ENCODE measurements around the gene PLCB1.
"Not testable (repeated sequence)": the region's sequence is repeated elsewhere in the genome, so short reads cannot be mapped to it uniquely, and the experiment has no call there.

Gene PLCB1

DNA sequence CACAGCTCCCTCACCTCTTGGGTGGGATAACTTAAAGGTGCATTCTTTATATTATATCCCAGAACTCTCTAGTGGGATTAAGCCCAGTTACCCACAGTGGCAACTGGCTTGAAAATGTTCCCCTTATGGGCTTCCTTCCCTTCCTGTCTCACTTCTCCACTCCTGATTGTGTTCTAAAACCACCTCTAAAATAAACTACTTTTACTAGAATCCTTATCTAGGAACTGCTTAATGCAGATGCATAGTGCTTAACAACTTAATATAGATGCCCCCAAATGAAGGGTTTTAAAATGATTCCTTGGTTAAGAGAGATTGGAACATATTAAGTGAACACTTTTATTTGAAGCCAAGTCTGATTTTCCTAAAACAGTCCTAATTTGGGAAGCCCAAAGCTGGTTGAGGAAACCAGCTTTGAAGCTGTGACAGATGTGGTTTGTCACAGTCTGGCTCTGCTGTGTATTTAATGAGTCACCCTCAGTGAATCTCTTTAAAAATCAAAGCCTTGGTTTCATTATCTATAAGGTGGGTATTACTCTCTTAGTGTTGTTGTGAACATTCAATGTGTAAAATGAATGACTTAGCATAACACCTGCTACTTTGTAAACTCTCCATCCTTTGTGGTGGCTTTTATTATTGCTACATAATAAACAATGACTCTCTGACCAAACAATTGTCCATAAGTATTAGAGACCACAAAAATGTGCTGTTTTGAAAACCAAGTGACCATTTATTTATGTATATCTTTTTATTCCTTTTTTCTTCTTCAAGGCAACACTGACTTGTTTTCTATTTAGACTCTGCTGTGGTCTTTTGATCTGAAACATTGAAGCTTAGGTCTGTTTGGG, 24.4 kb downstream of the PLCB1 start:
- no peak for DNase-seq

DNA sequence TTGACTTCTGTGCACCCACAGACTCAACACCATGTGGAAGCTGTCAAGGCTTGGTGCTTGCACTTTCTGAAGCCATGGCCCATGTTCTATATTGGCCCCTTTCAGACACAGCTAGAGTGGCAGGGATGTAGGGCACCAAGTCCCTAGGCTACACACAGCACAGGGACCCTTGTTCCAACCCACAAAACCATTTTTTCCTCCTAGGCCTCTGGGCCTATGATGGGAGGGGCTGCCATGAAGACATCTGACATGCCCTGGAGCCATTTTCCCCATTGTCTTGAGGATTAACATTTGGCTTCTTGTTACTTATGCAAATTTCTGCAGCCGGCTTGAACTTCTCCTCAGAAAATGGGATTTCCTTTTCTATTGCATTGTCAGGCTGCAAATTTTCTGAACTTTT, 27.2 kb downstream of the PLCB1 start:
- not testable (repeated sequence) for DNase-seq

DNA sequence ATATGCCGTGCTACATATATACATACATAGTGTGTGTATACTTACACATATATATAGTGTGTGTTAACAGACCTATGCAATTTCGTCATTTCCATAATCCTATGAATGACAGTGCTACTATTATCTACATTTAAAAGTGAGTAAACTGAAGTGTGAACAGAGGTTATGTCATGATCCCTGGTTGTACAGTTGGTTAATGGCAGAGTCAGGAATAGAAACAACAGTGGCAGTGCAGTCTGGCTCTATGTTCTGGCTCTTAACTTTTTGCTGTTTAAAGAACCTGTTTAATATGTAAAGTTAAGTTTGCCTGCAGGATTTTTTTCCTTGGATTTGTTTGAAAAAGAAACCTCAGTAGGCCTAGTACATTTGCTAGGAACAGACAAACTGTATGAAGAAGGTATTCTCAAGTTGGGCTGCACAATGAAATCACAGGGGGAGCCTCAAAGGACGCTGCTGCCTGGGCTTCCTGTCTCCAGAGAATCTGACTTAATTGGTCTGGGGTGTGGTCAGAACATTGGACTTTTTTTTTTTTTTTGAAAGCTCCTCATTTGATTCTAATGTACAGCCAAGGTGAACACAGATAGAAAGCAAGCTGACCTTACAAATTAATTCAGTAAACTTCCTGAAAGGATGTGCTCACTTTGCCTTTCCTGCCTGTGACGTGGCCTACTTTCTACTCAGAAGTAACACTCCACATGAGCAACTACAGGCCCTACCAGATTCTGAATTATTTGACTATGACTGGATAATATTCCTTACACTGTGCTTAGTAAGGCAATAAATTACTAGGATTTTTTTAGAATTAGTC, 29.4 kb downstream of the PLCB1 start:
- DNase-seq: no peak

DNA sequence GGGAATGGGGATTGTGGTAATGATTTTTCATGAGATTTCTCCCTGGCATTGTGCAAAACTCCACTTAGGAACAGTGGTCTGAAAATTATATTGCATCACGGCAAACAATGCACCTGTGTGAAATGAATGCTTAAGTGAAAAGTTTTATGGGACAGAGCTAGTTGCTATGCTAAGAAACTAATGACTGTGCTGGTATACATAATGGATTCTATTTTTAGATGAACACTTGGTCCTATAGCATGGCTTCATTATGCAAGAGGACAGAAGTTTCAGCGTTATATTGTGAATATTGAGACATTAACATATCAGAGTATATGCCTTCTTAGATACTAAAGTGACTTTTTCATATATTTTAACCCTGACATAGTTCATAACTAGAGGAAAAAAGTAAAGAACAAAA, 30.5 kb downstream of the PLCB1 start:
- DNase-seq: no peak

DNA sequence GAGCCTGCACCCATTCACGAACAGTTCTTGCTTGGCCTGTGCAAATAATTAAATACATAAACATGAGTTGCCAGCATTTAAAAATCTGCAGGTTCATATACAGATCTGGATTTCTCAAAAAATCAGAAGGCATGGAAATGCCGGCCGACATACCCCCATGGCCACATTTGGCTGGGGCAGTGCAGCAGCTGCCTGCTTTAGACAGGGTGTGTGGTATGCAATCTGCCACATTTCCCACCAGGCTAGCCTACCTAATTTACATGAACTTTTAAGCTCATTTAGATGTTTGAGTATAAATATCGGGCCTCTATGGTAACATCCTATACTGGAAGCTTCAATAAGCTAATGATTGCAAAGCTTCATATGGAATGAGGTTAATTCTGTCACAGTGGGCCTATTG, 31.5 kb downstream of the PLCB1 start:
- no peak for DNase-seq

DNA sequence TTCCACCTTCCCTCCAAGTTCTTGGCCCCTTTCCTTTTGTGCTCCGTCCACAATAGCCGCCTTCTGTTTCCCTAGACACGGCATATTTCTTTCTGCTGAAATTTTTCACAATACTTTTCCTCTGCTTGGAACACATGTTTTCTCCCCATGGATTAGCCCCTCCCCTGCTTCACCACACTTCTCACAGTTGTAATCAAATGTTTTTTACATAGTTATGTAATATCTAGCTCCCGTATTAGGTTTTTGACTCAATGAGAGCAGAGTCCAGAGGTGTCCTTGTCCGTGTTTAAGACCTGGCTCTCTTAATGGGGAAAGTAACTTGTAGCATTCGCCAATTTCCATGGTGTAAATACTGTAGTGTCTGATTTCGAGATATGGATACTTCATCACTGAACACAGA, 34.7 kb downstream of the PLCB1 start:
- DNase-seq: no peak

DNA sequence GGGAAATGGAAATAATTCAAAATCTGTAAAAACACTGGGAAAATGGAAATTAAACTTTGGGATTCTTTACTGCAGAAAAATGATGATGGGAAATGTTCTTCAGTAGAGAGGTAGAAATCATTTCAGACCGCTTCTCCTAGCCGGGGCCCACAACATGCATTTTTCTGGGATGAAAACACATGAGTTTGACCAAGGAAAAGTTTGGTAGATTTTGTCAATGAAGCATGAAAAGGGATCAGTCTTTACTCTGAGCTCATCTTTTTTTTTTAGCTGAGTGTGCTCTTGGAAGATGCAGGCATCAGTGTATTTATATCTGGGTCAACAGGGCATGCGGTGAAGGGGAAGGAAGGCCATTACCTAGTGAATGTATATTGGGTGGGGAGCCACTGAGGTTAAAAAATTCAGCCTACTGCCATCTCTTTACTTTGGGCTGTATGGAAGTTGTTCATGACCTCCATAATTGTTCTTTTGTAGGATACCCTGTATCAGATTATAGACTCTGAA, 36.8 kb downstream of the PLCB1 start:
- no peak for DNase-seq

DNA sequence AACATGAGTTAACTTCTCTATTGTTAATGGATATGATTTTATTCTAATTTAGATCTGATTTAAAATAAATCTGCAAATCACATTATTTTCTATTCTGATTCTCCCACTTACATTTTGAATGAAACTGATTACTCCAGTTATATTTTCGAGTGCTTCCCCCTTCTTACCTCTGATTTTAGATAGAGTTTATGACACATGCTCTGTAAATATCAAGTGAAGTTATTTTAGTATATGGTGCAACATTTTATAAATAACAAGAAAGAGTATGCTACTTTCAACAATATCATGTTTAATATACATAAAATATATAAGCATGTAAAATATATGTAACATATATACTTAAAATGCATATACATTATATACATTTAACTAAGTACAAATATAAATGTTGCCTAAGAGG, 38.9 kb downstream of the PLCB1 start:
- DNase-seq: no peak

DNA sequence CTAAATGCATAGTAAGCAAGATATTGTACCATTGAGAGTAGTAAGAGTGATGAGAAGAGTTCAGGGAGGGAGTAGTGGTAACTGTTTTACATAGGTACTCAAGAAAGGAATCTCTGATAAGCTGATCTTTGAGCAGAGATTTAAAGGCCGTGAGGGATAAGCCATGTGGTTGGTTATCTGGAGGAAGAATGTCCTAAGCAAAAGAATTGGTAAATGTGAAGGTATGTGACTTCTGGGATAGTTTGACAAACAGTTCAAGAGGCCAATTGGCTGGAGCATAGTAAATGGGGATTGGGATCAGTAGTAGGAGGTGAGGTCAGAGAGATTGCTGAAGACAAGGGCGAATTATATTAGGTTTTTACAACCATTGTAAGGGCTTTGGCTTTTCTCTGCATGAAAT, 40.1 kb downstream of the PLCB1 start:
- no peak for DNase-seq

DNA sequence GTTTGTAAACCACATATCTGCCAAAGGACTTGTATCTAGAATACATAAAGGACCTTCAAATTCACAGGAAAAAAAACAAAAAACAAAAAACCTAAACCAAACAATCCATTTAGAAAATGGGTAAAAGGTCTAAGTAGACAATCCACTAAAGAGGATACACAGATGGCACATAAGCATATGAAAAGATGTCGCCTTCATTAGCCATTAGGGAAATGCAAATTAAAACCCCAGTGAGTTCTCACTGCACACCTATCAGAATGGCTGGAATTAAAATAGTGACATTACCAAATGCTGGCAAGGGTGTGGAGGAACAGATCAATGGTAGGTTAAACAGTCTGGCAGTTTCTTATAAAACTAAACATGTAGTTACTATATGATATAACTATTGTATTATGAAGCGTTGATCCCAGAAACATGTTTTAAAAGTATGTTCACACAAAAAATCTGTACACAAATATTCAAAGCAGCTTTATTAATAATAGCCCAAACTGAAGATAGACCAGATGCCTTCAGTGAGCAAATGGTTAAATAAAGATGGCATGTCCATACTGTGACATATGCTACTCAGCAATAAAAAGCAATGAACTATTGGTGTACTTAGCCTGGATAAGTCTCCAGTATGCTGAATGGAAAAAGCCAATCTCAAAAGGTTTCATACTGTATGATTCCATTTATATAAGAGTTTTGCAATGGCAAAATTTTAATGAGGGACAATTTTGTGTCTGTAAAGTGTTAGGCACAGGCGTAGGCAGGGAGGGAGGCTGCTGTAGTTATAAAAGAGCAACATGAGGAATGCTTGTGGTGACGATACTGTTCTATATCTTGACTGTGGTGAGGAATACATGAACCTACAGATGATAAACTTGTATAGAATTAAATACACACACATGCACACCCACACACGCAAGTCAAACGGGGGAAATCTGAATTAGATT, 43.9 kb downstream of the PLCB1 start:
- no peak for DNase-seq

DNA sequence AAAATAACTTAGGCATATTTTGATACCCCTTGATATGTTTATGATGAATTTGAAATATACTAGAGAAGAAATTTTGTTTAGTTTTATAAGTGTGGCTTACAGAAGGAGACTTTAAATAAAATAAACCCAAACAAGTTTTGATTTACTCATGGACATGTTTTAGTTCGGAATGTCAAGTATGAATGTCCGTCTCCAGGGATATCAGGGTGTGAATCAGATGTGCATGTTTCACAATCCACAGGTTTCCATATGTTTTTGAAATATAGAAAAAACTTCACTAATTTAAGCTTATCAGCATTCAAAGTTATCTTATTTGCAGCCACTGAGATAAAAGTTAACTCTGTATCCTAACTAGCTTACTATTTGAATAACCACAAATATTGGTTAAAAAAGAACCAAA, 51.5 kb downstream of the PLCB1 start:
- DNase-seq: no peak

DNA sequence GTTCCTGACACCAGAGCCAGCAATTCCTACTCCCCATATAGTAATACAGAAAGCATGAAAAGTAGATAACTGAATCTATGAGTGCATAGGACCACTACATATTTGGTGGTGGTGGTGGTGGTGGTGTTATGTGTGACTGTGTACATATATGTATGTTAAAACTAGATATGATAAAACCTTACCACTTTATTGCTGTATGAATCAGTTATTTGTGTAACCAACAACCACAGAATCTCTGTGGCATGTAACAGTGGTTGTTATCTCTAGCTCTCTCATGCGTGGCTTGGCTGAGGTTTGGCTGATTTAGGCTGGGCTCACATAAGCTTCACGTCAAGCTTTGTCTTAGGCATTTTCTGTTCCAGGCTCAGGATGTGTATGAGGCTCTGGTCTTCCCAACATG, 55.7 kb downstream of the PLCB1 start:
- DNase-seq: no peak

DNA sequence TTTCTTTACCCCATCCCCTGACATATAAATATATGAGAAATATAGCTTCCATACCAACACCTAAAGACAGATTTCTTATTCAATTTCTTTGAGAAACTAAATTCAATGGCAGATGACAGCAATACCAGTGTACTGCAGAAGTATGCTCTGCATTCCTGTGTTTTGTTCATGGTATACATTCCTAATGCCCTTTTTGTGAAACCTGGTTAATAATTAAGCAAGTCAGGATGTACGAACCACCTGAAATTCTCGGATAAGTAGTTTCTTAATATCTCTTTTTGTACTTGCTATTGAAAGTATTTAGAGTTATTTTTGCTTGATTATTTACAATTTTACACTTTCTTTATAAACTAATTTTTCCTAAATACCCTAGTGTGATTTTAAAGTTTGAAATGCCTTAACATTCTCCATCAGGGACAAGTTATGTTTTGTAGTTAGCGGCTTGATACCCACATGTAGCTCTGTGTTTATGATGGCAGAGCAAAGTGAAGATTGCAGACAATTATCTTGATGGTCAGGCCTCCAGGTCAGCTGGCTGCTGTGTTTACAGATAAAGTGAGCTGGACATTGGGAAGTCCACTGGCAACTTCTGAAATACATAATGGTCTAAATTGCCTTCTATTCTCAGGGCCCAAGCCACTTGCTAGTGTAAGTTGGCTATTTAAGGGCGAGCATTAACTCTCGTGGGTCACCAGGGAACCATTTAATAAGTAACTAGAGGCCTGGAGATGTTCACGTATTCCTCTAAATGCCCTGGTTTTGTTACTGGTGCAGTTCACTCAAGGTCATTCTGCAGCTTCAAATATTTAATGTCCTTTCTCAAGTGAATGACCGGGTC, 58.2 kb downstream of the PLCB1 start:
- DNase-seq: no peak

DNA sequence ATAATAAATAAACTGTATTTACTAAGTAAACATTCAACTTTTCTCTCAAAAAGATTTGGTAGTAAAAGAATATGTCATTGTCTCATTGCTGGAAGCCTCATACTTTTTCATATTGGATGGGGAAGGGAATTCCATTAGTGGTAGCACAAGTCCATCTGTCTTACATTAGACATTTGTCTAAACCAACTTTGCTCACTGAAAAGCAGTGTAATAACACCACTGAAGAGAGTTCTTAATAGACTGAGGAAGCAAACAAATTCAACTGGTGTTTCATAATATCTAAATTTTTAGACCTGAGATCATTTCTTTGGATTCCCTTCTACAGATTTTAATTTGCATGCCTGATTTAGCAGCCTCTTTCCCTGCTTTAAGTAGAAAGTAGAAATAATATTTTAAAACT, 62.7 kb downstream of the PLCB1 start:
- DNase-seq: no peak

DNA sequence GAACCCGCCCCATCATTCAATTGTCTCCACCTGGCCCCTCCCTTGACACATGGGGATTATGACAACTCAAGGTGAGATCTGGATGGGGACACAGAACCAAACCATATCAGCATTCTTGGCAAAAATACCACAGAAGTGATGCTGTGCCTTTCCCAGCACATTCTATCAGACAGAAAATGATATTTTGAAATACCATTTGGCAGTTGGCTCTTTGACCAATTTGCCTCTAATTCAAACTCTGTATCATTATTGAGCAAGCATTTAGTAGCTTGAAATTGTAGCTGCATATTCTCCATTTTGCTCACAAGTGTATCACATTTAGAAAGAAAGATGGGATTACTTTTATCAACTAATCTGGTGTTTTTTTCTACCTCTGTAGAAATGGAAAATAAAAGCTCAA, 64.0 kb downstream of the PLCB1 start:
- DNase-seq: no peak

DNA sequence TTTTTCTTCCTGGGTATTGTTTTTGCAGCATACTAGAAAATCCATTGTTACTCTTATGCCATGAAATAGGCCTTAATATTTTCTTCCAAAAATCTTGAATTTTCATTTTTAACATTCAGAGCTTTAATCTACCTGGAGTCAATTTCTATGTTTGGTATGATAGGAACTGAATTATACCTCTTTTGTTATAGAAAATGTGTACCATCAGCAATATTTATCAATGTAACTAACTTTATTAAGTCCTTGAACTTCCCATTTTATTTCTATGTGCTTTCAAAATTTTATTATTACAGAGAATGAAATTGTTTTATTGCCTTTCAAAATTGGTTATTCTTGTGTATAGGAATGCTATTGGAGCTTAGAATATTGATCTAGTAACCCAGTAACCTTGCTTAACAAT, 68.2 kb downstream of the PLCB1 start:
- DNase-seq: no peak

DNA sequence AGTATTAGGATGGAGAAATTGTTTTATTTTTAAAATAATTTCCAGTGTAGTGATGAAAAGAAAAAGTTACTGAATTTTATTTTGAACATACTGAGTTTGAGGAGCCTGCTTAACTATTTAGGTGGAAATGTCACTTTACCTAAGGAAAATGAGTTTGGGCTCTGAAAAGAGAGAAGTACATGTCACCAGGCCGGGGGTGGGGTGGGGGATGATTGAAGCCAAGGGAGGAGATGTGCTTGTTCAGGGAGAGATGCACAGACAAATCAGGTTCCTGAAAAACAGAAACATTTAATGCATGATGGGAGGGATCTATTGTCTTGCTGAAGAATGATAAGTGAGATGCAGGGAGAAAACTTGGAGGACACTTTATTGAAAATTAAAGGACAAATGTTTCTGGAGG, 71.3 kb downstream of the PLCB1 start:
- no peak for DNase-seq

DNA sequence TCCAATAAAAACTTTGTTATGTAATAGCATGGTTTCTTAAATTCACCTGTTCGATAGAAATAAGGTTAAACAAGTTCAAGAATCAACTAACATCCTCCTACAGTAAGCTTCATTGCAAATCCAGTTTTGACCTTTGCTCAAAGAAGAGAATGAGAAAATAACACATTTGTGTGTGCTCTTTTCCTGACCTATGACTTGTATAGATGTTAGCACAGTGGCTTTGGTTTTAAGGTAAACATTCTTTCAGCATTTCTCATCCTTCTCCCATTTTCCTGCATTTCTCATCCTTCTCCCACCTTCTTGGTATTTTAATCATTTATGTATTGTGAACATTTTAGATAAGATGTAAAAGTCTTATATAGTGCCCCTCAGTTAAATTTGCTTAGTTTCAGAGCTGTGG, 73.9 kb downstream of the PLCB1 start:
- no peak for DNase-seq

DNA sequence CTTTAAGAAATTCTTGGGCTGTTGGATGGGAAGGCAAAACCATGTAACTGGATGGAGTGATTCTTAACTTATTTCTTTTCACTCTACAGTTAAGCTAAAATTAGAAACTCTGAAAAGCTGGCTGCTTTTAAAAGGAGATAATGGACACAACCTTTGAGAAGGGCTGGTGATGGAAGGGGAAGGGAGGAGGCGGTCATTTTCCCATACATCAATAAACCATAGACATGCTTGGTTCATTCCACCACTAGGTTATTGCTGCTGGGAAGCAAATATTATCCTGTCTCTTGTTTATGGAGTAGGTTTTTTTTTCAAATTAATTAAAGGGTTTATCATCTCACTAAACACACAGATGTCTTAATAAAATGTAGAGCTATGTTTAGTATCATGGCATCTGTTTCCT, 76.2 kb downstream of the PLCB1 start:
- no peak for DNase-seq

DNA sequence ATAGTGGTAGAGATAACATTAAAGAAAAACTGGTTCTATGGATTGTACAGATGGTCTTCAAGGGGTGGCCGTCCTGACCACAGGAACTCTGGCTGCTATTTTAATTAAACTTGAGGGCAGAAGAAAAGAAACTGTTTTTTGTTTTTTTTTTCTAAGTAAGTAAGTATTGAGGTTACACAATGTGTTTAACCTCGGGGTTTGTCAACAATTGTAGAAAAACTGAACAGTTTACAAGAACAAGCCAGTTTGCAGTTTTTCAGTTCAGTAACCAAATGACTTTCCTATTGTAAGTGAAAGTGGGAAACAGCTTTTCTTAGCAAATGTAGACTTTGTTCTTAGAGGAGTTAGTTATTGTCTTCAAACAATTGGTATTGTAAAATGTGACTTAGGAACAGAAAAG, 77.0 kb downstream of the PLCB1 start:
- DNase-seq: no peak

DNA sequence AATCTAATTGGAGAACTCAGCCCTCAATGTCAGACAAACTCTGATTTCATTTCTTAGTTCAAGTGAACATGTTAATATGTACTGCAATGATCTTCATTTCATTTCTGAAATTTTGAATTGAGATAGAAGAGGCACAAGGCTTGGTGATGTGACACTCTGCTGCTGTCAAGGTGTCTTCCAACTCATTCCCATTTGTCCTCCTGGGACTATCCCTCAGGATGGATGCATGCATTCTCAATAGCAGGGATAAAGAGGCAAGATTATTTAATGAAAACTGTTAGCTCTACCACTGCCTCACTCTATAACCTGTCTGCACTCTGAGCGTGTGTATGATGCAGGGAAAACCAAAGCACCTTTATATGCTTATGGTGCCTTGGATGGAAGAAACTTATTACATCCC, 78.7 kb downstream of the PLCB1 start:
- no peak for DNase-seq

DNA sequence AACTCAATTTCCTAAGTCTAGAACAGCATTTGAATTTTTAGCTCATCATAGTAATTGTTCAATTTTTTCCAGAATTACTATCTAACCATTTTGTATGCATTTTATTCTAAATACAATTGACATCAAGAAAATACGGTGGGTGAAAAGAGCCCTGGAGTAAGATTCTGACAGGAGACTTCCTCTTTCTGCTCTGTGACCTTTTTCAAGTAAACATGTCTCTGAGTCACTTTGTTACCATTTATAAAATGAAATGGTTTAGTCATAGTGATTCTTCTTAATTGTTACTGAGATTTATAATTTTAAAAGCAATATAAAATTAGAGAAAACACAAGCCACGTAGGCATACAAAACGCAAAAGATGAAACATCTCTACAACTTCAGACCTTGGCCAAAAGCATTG, 80.2 kb downstream of the PLCB1 start:
- no peak for DNase-seq

All from retina (tissue), 1 donor.